HG03460 (cell line): ENCODE data around the gene TBX21.
A peak's percentile ranks its signal among the peaks of the same experiment; 100 is the strongest.
"Not testable (repeated sequence)": the region's sequence is repeated elsewhere in the genome, so short reads cannot be mapped to it uniquely, and the experiment has no call there.

ENCODE experiments used
- ATAC-seq: cut with Tn5 transposase; IDR thresholded peaks from one replicate; pipeline ENCODE4 v1.9.1; 2021; ENCODE audit not compliant: unreplicated experiment

Gene TBX21

DNA sequence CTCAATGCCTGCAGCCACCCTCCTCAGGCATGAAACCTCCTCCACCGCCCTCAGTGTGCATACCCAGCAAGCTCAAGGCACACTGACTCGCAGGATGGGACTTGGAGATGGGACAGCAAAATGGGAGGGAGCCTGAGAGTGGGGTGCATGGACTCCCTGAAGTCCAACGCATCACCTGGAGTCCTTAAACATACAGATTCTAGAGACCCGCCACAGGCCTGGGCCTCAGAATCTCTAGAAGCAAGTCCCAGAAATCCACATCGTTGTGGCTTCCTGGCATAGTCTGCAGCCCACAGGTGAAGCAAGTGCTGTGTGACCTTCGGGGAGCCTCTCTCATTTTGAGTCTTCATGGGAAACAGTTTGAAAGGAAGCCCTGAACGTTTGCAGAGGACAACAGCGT lies 3.6 kb upstream of the TBX21 start:
- ATAC-seq = no peak

- ATAC-seq = no peak
Observed at GRCh38 chr17:47730681-47731080, 2.4 kb upstream of the TBX21 start.

- no peak for ATAC-seq
Observed at GRCh38 chr17:47731396-47731795, 1.6 kb upstream of the TBX21 start.

- ATAC-seq = no peak
Observed at GRCh38 chr17:47732399-47733046, 513 bp upstream of the TBX21 start.

DNA sequence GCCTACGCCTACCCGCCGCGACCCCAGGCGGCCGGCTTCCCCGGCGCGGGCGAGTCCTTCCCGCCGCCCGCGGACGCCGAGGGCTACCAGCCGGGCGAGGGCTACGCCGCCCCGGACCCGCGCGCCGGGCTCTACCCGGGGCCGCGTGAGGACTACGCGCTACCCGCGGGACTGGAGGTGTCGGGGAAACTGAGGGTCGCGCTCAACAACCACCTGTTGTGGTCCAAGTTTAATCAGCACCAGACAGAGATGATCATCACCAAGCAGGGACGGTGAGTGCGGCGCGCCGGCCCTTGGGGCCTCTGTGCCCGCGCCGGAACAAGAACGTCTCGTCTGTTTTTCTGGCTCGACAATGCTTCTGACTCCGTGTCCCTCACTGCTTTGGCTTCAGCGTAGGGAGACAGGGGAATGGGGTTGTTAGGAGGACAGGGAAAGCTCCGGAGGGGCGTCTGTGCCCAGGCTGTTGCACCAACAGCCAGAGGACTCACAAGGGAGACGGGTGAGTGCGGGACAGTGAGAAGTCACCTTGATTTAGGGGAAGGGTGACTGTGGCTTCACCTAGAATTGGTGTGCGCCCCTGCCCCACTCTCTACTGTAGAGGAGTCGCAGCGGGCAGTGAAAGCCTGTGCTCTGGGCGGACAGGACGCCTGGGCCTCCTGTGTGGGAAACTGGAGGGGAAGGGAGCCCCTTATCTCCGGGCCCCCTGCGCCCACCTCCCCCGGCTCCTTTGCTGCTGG lies 806 bp downstream of the TBX21 start:
- peak; percentile 2 for ATAC-seq

DNA sequence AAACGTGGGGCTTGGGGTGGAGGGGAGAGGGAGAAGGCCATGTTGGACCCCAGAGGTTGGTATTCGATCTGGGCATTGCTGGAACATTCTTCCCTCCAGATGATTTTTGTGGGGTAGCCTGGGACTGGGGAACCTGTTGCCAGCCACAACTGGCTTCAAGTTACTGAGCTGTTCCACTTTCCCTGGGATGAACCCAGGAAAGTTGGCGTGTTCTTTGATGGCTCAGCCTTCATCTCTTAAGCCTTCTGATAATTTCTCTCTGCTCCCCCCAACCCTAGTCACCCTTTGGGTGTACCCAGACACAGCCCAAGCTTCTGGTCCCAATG lies 2.1 kb downstream of the TBX21 start:
- ATAC-seq = no peak

- no peak for ATAC-seq
Observed at GRCh38 chr17:47735536-47736011, 2.5 kb downstream of the TBX21 start.

GRCh38 chr17:47736501-47737495 lies 3.8 kb downstream of the TBX21 start:
- no peak for ATAC-seq

DNA sequence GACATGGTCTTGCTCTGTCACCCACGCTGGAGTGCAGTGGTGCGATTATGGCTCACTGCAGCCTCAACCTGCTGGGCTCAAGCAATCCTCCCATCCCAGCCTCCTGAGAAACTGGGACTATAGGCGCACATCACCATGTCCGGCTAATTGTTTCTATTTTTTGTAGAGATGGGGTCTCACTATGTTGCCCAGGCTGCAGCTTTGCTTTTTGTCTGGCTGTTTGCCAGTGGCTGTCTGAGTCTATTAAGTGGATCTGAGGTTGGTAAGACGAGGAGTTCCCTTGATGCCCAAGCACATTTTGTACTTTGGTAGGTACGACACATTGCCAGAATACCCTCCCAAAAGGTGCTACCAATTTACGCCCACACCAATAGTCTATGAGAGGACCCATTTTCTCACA lies 5.1 kb downstream of the TBX21 start:
- ATAC-seq = no peak

GRCh38 chr17:47739150-47739549 lies 6.1 kb downstream of the TBX21 start:
- no peak for ATAC-seq

GRCh38 chr17:47739945-47740344 lies 6.9 kb downstream of the TBX21 start:
- ATAC-seq = not testable (repeated sequence)

DNA sequence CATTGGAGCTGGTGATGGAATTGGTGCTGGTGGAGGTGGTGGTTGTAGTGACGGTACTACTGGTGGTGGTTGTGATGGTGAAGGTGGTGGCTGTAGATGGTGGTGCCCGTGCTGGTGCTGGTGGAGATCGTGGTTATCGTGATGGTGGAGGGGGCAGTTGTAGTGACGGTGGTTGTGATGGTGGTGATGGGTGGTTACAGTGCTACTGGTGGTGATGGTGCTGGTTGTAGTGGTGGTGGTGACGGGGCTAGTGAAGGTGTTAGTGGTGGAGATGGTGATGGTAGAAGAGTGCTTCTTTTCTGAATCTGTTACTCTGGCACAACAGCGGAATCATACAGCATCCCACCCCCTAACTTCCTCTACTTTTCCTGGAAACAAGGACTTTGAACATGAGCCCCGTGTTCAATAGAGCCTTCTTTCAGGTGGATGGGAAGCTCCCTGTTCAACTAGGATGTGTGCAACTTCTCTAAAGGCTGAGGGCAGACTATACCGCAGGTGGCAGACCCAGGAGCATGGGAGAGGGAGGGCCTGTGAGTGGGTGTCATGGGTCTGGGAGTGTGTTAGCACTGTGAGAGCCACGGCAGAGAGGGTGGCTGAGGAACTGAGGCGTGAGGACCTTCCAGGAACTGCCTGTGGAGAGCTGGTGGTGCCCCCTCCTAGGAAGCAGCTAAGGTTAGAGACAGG lies 8.2 kb downstream of the TBX21 start:
- ATAC-seq = no peak

DNA sequence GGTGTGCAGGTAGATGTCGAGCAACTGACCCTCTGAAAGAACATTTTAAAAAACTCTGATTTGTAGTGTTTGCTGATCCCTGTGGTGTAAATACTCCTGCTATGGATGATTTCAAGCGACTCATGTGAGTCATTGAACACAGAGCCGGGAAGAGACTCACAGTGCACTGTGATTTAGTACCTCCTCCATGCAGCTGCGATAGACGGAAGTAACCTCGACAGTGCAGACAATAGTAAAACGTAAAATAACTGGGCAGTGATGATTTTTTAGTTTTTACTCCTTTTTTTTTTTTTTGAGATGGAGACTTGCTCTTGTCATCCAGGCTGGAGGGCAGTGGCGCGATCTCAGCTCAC lies 8.7 kb downstream of the TBX21 start:
- no peak for ATAC-seq

DNA sequence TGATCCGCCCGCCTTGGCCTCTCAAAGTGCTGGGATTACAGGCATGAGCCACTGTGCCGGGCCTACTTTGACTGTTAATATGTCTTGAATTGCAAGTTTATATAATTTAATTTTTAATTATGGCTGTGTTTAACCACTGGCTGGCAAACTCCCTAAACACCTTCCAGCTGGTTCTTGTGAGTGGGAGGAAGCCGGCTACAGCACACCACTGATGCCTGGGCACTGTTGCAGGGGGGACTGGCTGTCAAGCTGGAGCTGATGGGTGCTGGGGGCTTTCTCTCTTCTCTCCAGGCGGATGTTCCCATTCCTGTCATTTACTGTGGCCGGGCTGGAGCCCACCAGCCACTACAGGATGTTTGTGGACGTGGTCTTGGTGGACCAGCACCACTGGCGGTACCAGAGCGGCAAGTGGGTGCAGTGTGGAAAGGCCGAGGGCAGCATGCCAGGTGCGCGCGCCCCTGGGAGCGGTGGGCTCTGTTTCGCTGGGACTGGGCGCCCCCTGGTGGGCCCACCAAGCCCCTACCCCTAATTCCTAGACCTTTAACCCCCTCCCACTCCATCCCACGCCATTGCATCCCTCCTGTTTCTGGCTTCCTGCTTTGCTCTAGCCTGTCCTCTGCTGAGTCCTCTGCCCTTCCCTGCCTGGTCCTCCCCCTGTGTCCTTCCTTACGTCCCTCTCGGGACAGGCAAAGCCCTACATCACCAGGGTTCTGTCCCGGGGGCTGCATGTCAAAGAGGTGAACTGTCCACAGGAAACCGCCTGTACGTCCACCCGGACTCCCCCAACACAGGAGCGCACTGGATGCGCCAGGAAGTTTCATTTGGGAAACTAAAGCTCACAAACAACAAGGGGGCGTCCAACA lies 9.5 kb downstream of the TBX21 start:
- no peak for ATAC-seq

- ATAC-seq = no peak
Observed at GRCh38 chr17:47744168-47745036, 11.4 kb downstream of the TBX21 start.

GRCh38 chr17:47745037-47745380 lies 12.0 kb downstream of the TBX21 start:
- no peak for ATAC-seq

DNA sequence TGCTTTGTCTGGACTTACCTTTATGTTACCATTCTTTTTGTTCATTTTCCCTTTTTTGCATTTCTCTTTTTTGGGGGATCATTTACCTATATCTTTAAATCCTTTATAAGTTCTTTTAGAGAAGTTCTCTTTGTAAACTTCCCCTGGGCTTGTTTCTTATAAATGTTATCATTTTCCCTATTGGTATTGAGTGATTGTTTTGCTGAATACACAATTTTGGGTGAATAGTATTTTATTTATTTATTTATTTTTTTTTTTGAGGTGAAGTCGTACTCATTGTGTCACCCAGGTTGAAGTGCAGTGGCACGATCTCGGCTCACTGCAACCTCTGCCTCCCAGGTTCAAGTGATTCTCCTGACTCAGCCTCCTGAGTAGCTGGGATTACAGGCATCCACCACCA lies 18.4 kb downstream of the TBX21 start:
- no peak for ATAC-seq

GRCh38 chr17:47757386-47757785 lies 24.4 kb downstream of the TBX21 start:
- ATAC-seq = no peak

- ATAC-seq = no peak
Observed at GRCh38 chr17:47760409-47761140, 27.5 kb downstream of the TBX21 start.
